GM12878 (cell line): ENCODE measurements around the gene CSNK1G1. TPM values are rescaled to one million over a fixed set of nuclear protein-coding genes. Genes with fewer than 3 reads are reported as not detected.

ENCODE experiments used
- ATAC-seq: fragments of 200-7000 bp; cut with Tn5 transposase; 3 replicates; pipeline ENCODE4 v1.9.1; 2020; ENCODE audit warnings: mild to moderate bottlenecking, moderate library complexity
- BruUV-seq: library from RNA; stranded (reverse); fragments of 400-500 nt; replicated peaks from 2 replicates; lab custom pipeline; 2021; lab: Mats Ljungman, UMichigan
- CTCF ChIA-PET: fragments of 300-600 bp; sonication (Branson Sonifier 250); formaldehyde crosslinking; extraction: SDS; loops from one replicate; lab custom pipeline; 2021; ENCODE audit warnings: inconsistent platforms; lab: Yijun Ruan, JAX
- POLR2A ChIA-PET: fragments of 350-600 bp; formaldehyde crosslinking; extraction: SDS; loops from one replicate; lab custom pipeline; 2021; ENCODE audit warnings: inconsistent platforms; lab: Charles Lee
- RAD21 ChIA-PET: fragments of 300-600 bp; sonication (Branson Sonifier 250); formaldehyde crosslinking; loops from one replicate; lab custom pipeline; 2023; ENCODE audit warnings: antibody characterized with exemption; ENCODE audit not compliant: unreplicated experiment; lab: Charles Lee
- SMC1A ChIA-PET: fragments of 300-600 bp; sonication (Branson Sonifier 250); formaldehyde crosslinking; loops from one replicate; lab custom pipeline; 2023; ENCODE audit not compliant: unreplicated experiment, uncharacterized antibody; lab: Charles Lee
- DNase-seq: peaks from one replicate; pipeline ENCODE4 v3.0.0-alpha.2; 2011; ENCODE audit warnings: low read depth, low spot score
- FAIRE-seq: peaks from 3 replicates; lab custom pipeline; 2011; peaks lifted over from hg19 to GRCh38; lab: Jason Lieb, UNC
- H2AFZ ChIP-seq: 2 replicates; pipeline ENCODE4 v1.6.0; 2011; ENCODE audit warnings: low read depth, low read length, control low read depth; ENCODE audit not compliant: control insufficient read depth
- H3K27ac ChIP-seq: 2 replicates; pipeline ENCODE4 v1.5.1; 2011; ENCODE audit warnings: control low read depth; ENCODE audit not compliant: control insufficient read depth, insufficient read depth
- H3K27me3 ChIP-seq, 2 experiments: replicated peaks in 1 of 2; 2 replicates each; pipeline versions ENCODE4 v1.6.0 to v1.6.1; 2011; ENCODE audit warnings: low read length in 1 of 2; ENCODE audit not compliant: control insufficient read depth in 2 of 2, insufficient read depth in 2 of 2
- H3K36me3 ChIP-seq, 2 experiments: 2 replicates each; pipeline ENCODE4 v1.5.1; 2011; ENCODE audit warnings: low read length in 1 of 2; ENCODE audit not compliant: control insufficient read depth in 2 of 2, insufficient read depth in 2 of 2
- H3K4me1 ChIP-seq: 2 replicates; pipeline ENCODE4 v1.6.1; 2011; ENCODE audit warnings: mild to moderate bottlenecking, low read length, moderate library complexity, mixed read lengths; ENCODE audit not compliant: control insufficient read depth, insufficient read depth
- H3K4me2 ChIP-seq: 2 replicates; pipeline ENCODE4 v1.6.0; 2011; ENCODE audit warnings: control low read depth; ENCODE audit not compliant: control insufficient read depth, insufficient read depth
- H3K4me3 ChIP-seq: fragments of 200-600 bp; sonication (generic); 2 replicates; pipeline ENCODE4 v1.5.1; 2016
- H3K79me2 ChIP-seq: 2 replicates; pipeline ENCODE4 v1.6.0; 2011; ENCODE audit warnings: low read length; ENCODE audit not compliant: control insufficient read depth, insufficient read depth
- H3K9ac ChIP-seq: 2 replicates; pipeline ENCODE4 v1.8.0; 2011; ENCODE audit warnings: low read length, control low read depth, mixed read lengths; ENCODE audit not compliant: control insufficient read depth, insufficient read depth
- H3K9me3 ChIP-seq: replicated peaks from 3 replicates; pipeline ENCODE4 v1.5.1; 2011; ENCODE audit warnings: mild to moderate bottlenecking, low read length; ENCODE audit not compliant: control insufficient read depth, insufficient read depth
- H4K20me1 ChIP-seq: 2 replicates; pipeline ENCODE4 v1.6.0; 2011; ENCODE audit not compliant: control insufficient read depth, insufficient read depth
- CBX5 ChIP-seq: sonication (generic); IDR thresholded peaks from 2 replicates; pipeline ENCODE4 v1.6.1; 2016; ENCODE audit warnings: low read depth, moderate library complexity, mild to moderate bottlenecking, inconsistent platforms
- CHD4 ChIP-seq: fragments of 200-600 bp; sonication (generic); IDR thresholded peaks from 2 replicates; pipeline ENCODE4 v1.6.1; 2016; ENCODE audit warnings: mild to moderate bottlenecking
- ESRRA ChIP-seq: IDR thresholded peaks from 2 replicates; pipeline ENCODE4 v1.6.1; 2012; ENCODE audit warnings: mild to moderate bottlenecking, low read length, improper control_type of control experiment
- RBBP5 ChIP-seq: fragments of 200-600 bp; sonication (generic); conservative IDR thresholded peaks from 2 replicates; pipeline ENCODE4 v1.6.1; 2016
- SMARCA5 ChIP-seq: fragments of 450-650 bp; IDR thresholded peaks from 2 replicates; pipeline ENCODE4 v1.6.1; 2017; ENCODE audit warnings: mild to moderate bottlenecking
- SP1 ChIP-seq: IDR thresholded peaks from one replicate; pipeline ENCODE4 v1.6.1; 2011; ENCODE audit warnings: low read depth, low read length
- TCF3 ChIP-seq: IDR thresholded peaks from 2 replicates; pipeline ENCODE4 v1.6.1; 2012; ENCODE audit warnings: low read depth, mild to moderate bottlenecking, low read length, borderline replicate concordance; ENCODE audit not compliant: insufficient read depth
- ZSCAN29 ChIP-seq: fragments of 450-650 bp; IDR thresholded peaks from 2 replicates; pipeline ENCODE4 v1.6.1; 2017; ENCODE audit warnings: mild to moderate bottlenecking, moderate library complexity
- WGBS: methylation state at CpG from one replicate; pipeline ENCODE4 v1.1.6; 2016; ENCODE audit warnings: low lambda C conversion rate; ENCODE audit not compliant: insufficient replicate concordance, insufficient coverage; ENCODE audit errors: missing lambda C conversion rate; 5-methylcytosine and 5-hydroxymethylcytosine counted together
- in situ Hi-C: fragments of 300-500 bp; cut with MboI; formaldehyde crosslinking; loops from 9 replicates; pipeline ENCODE4 v1.14.3; 2018; ENCODE audit warnings: mixed read lengths
- intact Hi-C: fragments of 100-400 bp; cut with micrococcal nuclease; formaldehyde crosslinking; loops from one replicate; pipeline ENCODE4 v1.14.2; 2022; ENCODE audit not compliant: unreplicated experiment
- polyA plus RNA-seq, 11 experiments: library from polyadenylated mRNA; depleted of rRNA in 4 of 11; unstranded in 6 of 11; stranded (reverse) in 5 of 11; fragments of >200 nt; fragmentation: Nextera tagmentation in 4 of 11; fragmentation: Illumina TruSeq in 1 of 11; extraction: Ambion mirVana in 4 of 11; extraction: Trizol in 1 of 11; gene quantifications; 1 replicate in 1 of 11; 2 replicates in 10 of 11; pipeline versions ENCODE4 v1.2.1 to v1.2.3, GENCODE V29; 2011 to 2016; ENCODE audit warnings: inconsistent platforms in 2 of 11, missing spikeins in 2 of 11, low read depth in 1 of 11
- total RNA-seq, 4 experiments: library from RNA; depleted of rRNA in 3 of 4; stranded (reverse); fragments of >200 nt in 3 of 4; fragmentation: Illumina TruSeq in 1 of 4; extraction: Trizol in 1 of 4; gene quantifications; 2 replicates each; pipeline versions ENCODE4 v1.2.1 to v1.2.3, GENCODE V29; 2013 to 2021
- TF ChIP-seq, protein P1 (sequence below): fragments of 450-650 bp; formaldehyde crosslinking; IDR thresholded peaks from 2 replicates; pipeline ENCODE4 v1.4.0; 2022; ENCODE audit warnings: mild to moderate bottlenecking, moderate library complexity
- TF ChIP-seq, protein P2 (sequence below): IDR thresholded peaks from 2 replicates; pipeline ENCODE4 v1.6.1; 2011; ENCODE audit warnings: mild to moderate bottlenecking, low read depth, low read length, moderate library complexity; ENCODE audit not compliant: insufficient replicate concordance
- TF ChIP-seq, protein P3 (sequence below): fragments of 450-650 bp; IDR thresholded peaks from 2 replicates; pipeline ENCODE4 v1.6.1; 2017; ENCODE audit warnings: low read depth, mild to moderate bottlenecking, moderate library complexity

Gene CSNK1G1
- total and polyA plus RNA-seq, 10 of the 15 experiments (the other 5 are each of a cell fraction or from before 2014, with no cell fraction given) = 6.1 to 23.4 (median 15.3) TPM

DNA sequence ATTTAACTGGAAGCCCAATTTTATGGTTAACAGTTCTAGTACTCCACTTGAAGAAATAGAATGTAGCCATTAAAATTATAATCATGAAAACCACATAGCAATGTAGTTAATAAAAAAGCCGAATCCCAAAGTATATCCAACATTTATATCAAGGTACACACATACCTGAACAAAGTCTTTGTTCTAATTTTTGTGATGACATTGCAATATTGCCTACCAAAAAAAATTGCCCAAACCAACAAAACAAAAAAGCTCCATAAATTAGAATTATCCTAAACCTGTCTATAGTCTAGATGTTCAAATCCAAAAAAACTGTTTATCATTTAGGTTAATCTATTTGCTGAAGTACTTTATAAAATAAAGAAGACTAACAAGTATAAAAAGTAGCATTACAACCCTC is 70.8 kb downstream of the CSNK1G1 start:
- no peak overlapping the region for H3K9ac ChIP-seq
- no peaks in the 10 kb centered on the region for H3K4me1 ChIP-seq
- no peak for ATAC-seq
- ChIA-PET POLR2A (no interaction called here), SMC1A (interaction anchor here (1.0 to 1.6 kb wide), 3 partner anchors 11 to 49 kb away, joined by 3 to 5 read pairs (median 3); no protein-coding TSS in a partner anchor), CTCF (interaction anchor here (1.0 to 1.4 kb wide), 3 partner anchors 11 to 447 kb away, joined by 3 to 4 read pairs (median 3); no protein-coding TSS in a partner anchor), RAD21 (interaction anchor here (1.3 kb wide), 1 partner anchor 97 kb away, joined by 3 read pairs; no protein-coding TSS in a partner anchor)
- no peak for DNase-seq
- H3K27me3 ChIP-seq = no peaks in the 10 kb centered on the region
- no peaks in the 10 kb centered on the region for H4K20me1 ChIP-seq
- peaks cover 6% of the 10 kb centered on the region for H3K79me2 ChIP-seq
- no TSS peak for BruUV-seq
- in situ Hi-C loops = no loop called here
- no peak overlapping the region for H3K27ac ChIP-seq
- H3K4me3 ChIP-seq = no peak overlapping the region
- no peaks in the 10 kb centered on the region for H3K36me3 ChIP-seq
- no peak overlapping the region for H2AFZ ChIP-seq
- no peak for FAIRE-seq
- no peak overlapping the region for H3K4me2 ChIP-seq
- intact Hi-C loops = no loop called here
- WGBS = 95% methylated on average over 1 of the region's 1 CpG
- no peak for TF ChIP-seq CBX5
- TF ChIP-seq ESRRA = no peak
- TF ChIP-seq ZSCAN29 = no peak
- TF ChIP-seq RBBP5 = no peak
- TF ChIP-seq, protein P1, sequence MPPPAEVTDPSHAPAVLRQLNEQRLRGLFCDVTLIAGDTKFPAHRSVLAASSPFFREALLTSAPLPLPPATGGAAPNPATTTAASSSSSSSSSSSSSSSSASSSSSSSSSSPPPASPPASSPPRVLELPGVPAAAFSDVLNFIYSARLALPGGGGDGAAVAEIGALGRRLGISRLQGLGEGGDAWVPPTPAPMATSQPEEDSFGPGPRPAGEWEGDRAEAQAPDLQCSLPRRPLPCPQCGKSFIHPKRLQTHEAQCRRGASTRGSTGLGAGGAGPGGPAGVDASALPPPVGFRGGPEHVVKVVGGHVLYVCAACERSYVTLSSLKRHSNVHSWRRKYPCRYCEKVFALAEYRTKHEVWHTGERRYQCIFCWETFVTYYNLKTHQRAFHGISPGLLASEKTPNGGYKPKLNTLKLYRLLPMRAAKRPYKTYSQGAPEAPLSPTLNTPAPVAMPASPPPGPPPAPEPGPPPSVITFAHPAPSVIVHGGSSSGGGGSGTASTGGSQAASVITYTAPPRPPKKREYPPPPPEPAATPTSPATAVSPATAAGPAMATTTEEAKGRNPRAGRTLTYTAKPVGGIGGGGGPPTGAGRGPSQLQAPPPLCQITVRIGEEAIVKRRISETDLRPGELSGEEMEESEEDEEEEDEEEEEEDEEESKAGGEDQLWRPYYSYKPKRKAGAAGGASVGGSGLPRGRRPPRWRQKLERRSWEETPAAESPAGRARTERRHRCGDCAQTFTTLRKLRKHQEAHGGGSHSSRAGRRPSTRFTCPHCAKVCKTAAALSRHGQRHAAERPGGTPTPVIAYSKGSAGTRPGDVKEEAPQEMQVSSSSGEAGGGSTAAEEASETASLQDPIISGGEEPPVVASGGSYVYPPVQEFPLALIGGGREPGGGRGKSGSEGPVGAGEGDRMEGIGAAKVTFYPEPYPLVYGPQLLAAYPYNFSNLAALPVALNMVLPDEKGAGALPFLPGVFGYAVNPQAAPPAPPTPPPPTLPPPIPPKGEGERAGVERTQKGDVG (CRISPR knock-in tag) = no peak
- TF ChIP-seq, protein P2, sequence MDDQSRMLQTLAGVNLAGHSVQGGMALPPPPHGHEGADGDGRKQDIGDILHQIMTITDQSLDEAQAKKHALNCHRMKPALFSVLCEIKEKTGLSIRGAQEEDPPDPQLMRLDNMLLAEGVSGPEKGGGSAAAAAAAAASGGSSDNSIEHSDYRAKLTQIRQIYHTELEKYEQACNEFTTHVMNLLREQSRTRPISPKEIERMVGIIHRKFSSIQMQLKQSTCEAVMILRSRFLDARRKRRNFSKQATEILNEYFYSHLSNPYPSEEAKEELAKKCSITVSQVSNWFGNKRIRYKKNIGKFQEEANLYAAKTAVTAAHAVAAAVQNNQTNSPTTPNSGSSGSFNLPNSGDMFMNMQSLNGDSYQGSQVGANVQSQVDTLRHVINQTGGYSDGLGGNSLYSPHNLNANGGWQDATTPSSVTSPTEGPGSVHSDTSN = no peak
- TF ChIP-seq SP1 = no peak
- no peak for TF ChIP-seq SMARCA5
- TF ChIP-seq TCF3 = no peak
- no peak for TF ChIP-seq CHD4
- TF ChIP-seq, protein P3, sequence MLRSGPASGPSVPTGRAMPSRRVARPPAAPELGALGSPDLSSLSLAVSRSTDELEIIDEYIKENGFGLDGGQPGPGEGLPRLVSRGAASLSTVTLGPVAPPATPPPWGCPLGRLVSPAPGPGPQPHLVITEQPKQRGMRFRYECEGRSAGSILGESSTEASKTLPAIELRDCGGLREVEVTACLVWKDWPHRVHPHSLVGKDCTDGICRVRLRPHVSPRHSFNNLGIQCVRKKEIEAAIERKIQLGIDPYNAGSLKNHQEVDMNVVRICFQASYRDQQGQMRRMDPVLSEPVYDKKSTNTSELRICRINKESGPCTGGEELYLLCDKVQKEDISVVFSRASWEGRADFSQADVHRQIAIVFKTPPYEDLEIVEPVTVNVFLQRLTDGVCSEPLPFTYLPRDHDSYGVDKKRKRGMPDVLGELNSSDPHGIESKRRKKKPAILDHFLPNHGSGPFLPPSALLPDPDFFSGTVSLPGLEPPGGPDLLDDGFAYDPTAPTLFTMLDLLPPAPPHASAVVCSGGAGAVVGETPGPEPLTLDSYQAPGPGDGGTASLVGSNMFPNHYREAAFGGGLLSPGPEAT = no peak
- H3K9me3 ChIP-seq = no peaks in the 10 kb centered on the region
